PFSK-1 (cell line): ENCODE results near the gene NAGS.

ENCODE experiments used
- FOXP2 ChIP-seq: optimal IDR thresholded peaks from 2 replicates; pipeline ENCODE3; 2011; ENCODE audit warnings: borderline replicate concordance, control low read depth, inconsistent platforms; ENCODE audit not compliant: insufficient read depth; ENCODE audit errors: extremely low read length, extremely low read depth
- POLR2AphosphoS5 ChIP-seq: IDR thresholded peaks from 2 replicates; pipeline ENCODE4 v1.6.1; 2012; ENCODE audit warnings: low read depth, mild to moderate bottlenecking, control low read depth, low read length, moderate library complexity
- SIN3A ChIP-seq: IDR thresholded peaks from 2 replicates; pipeline ENCODE4 v1.6.1; 2012; ENCODE audit warnings: mild to moderate bottlenecking, low read length, moderate library complexity, borderline replicate concordance; ENCODE audit not compliant: insufficient read depth
- TAF1 ChIP-seq: IDR thresholded peaks from 2 replicates; pipeline ENCODE4 v1.6.1; 2012; ENCODE audit warnings: low read length, control low read depth, borderline replicate concordance; ENCODE audit not compliant: insufficient read depth
- TF ChIP-seq, protein P1 (sequence below), 2 experiments: IDR thresholded peaks; 2 replicates each; pipeline versions ENCODE4 v1.6.1 to v1.8.0; 2011 to 2012; ENCODE audit warnings: low read depth in 2 of 2, low read length in 2 of 2, control low read depth in 1 of 2, inconsistent platforms in 1 of 2, mild to moderate bottlenecking in 1 of 2, moderate library complexity in 1 of 2; ENCODE audit not compliant: insufficient read depth in 1 of 2

Gene NAGS

DNA sequence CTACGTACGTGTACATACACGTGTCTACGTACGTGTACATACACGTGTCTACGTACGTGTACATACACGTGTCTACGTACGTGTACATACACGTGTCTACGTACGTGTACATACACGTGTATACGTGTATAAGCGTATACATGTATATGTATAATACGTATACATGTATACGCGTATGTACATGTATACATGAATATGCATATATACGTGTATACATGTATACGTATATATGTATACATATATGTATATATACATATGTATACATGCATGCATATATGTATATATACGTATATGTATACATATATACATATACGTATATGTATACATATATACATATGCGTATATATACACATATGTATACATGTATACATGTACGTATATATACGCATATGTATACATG, 28.5 kb upstream of the NAGS start:
- TF ChIP-seq POLR2AphosphoS5 (no peak), TAF1 (no peak), SIN3A (no peak), FOXP2 (no peak)
- TF ChIP-seq, protein P1, sequence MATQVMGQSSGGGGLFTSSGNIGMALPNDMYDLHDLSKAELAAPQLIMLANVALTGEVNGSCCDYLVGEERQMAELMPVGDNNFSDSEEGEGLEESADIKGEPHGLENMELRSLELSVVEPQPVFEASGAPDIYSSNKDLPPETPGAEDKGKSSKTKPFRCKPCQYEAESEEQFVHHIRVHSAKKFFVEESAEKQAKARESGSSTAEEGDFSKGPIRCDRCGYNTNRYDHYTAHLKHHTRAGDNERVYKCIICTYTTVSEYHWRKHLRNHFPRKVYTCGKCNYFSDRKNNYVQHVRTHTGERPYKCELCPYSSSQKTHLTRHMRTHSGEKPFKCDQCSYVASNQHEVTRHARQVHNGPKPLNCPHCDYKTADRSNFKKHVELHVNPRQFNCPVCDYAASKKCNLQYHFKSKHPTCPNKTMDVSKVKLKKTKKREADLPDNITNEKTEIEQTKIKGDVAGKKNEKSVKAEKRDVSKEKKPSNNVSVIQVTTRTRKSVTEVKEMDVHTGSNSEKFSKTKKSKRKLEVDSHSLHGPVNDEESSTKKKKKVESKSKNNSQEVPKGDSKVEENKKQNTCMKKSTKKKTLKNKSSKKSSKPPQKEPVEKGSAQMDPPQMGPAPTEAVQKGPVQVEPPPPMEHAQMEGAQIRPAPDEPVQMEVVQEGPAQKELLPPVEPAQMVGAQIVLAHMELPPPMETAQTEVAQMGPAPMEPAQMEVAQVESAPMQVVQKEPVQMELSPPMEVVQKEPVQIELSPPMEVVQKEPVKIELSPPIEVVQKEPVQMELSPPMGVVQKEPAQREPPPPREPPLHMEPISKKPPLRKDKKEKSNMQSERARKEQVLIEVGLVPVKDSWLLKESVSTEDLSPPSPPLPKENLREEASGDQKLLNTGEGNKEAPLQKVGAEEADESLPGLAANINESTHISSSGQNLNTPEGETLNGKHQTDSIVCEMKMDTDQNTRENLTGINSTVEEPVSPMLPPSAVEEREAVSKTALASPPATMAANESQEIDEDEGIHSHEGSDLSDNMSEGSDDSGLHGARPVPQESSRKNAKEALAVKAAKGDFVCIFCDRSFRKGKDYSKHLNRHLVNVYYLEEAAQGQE (IDR thresholded peaks at IDR 0.05; ENCODE audit: insufficient read depth in 1 of 2, low read depth in 2 of 2, low read length in 2 of 2), result no peak

DNA sequence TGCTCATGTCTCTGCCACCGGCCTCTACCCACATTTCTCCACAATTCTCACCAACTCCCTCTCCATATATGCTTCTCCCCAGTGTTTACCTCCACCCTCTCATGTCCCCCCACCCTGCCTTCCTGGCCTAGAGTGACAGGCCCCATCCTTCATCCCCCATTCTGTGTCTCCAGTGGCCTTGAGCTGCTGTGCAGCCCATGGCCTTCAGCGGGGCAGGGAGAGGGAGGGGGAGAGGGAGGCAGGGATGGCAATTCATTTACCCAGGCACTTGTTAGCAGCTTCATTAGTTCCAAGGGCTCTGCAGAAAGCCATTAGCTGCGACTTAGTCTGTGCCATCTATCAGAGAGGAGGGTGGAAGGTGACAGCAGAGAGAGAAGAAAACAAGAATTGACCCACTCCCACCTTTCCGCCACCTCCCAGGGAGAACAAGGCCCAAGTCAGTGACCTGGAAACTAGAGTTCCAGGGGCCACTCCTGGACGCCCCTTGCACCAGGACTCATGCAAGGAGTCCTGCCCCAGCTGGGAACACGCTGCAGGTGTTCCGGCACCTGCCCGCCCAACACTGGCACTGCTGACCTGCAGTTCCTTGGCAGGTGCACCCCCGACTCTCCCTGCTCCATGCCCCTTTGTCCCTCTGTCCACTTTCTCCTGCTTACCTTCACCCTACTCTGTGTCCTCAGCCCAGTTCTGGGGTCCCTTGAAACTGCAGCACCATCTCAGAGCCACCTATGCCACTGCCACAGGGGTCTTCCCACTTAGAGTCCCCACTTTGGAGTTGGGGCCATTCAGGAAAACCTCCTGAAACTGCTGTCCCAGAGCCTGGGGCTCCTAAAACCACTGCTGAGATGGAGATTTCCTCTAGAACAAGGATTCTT, 27.2 kb upstream of the NAGS start:
- TF ChIP-seq POLR2AphosphoS5, result no peak
- TF ChIP-seq FOXP2, result no peak
- TF ChIP-seq, protein P1 (IDR thresholded peaks at IDR 0.05; ENCODE audit: insufficient read depth in 1 of 2, low read depth in 2 of 2, low read length in 2 of 2), result no peak
- TF ChIP-seq SIN3A, result no peak
- TF ChIP-seq TAF1, result no peak

DNA sequence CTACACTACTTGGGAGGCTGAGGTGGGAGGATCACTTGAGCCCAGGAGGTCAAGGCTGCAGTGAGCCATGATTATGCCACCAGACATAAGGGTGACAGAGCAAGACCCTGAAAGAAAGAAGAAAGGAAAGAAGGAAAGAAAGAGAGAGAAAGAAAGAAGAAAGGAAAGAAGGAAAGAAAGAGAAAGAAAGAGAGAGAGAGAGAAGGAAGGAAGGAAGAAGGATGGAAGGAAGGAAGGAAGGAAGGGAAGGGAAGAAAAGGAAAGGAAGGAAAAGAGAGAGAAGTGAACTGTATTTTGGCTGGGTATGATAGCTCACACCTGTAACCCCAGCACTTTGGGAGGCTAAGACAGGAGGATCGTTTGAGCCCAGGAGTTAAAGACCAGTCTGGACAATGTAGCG, 26.3 kb upstream of the NAGS start:
- TF ChIP-seq, protein P1 (IDR thresholded peaks at IDR 0.05; ENCODE audit: insufficient read depth in 1 of 2, low read depth in 2 of 2, low read length in 2 of 2), result no peak
- no peak for TF ChIP-seq FOXP2

DNA sequence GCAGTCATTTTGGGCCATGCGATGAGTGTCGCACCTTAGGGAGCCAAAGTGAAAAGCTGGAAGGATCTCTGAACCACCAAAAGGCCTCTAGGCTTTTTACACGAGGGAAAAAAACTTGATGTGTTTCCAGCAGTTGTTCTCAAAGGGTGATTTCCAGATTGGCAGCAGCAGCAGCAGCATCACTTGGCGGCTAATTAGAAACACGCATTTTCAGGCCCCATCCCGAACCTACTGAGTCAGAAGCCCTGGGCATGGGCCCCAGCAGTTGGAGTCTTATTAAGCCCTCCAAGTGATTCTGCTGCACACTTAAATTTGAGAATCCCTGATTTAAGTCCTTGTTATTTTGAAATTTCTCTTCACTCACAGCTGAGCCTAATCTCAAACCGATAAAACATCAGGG, 25.4 kb upstream of the NAGS start:
- no peak for TF ChIP-seq POLR2AphosphoS5
- no peak for TF ChIP-seq SIN3A
- no peak for TF ChIP-seq TAF1
- TF ChIP-seq FOXP2, result no peak
- TF ChIP-seq, protein P1 (IDR thresholded peaks at IDR 0.05; ENCODE audit: insufficient read depth in 1 of 2, low read depth in 2 of 2, low read length in 2 of 2), result no peak
